GM12878 (cell line): ENCODE data around the gene SDK2. TPM values are rescaled to one million over a fixed set of nuclear protein-coding genes. Genes with fewer than 3 reads are reported as not detected.

ENCODE experiments used
- ATAC-seq: fragments of 200-7000 bp; cut with Tn5 transposase; 3 replicates; pipeline ENCODE4 v1.9.1; 2020; ENCODE audit warnings: mild to moderate bottlenecking, moderate library complexity
- BruUV-seq: library from RNA; stranded (reverse); fragments of 400-500 nt; replicated peaks from 2 replicates; lab custom pipeline; 2021; lab: Mats Ljungman, UMichigan
- CTCF ChIA-PET: fragments of 300-600 bp; sonication (Branson Sonifier 250); formaldehyde crosslinking; extraction: SDS; loops from one replicate; lab custom pipeline; 2021; ENCODE audit warnings: inconsistent platforms; lab: Yijun Ruan, JAX
- POLR2A ChIA-PET: fragments of 350-600 bp; formaldehyde crosslinking; extraction: SDS; loops from one replicate; lab custom pipeline; 2021; ENCODE audit warnings: inconsistent platforms; lab: Charles Lee
- RAD21 ChIA-PET: fragments of 300-600 bp; sonication (Branson Sonifier 250); formaldehyde crosslinking; loops from one replicate; lab custom pipeline; 2023; ENCODE audit warnings: antibody characterized with exemption; ENCODE audit not compliant: unreplicated experiment; lab: Charles Lee
- SMC1A ChIA-PET: fragments of 300-600 bp; sonication (Branson Sonifier 250); formaldehyde crosslinking; loops from one replicate; lab custom pipeline; 2023; ENCODE audit not compliant: unreplicated experiment, uncharacterized antibody; lab: Charles Lee
- DNase-seq: peaks from one replicate; pipeline ENCODE4 v3.0.0-alpha.2; 2011; ENCODE audit warnings: low read depth, low spot score
- FAIRE-seq: peaks from 3 replicates; lab custom pipeline; 2011; peaks lifted over from hg19 to GRCh38; lab: Jason Lieb, UNC
- H2AFZ ChIP-seq: 2 replicates; pipeline ENCODE4 v1.6.0; 2011; ENCODE audit warnings: low read depth, low read length, control low read depth; ENCODE audit not compliant: control insufficient read depth
- H3K27ac ChIP-seq: 2 replicates; pipeline ENCODE4 v1.5.1; 2011; ENCODE audit warnings: control low read depth; ENCODE audit not compliant: control insufficient read depth, insufficient read depth
- H3K27me3 ChIP-seq, 2 experiments: replicated peaks in 1 of 2; 2 replicates each; pipeline versions ENCODE4 v1.6.0 to v1.6.1; 2011; ENCODE audit warnings: low read length in 1 of 2; ENCODE audit not compliant: control insufficient read depth in 2 of 2, insufficient read depth in 2 of 2
- H3K36me3 ChIP-seq, 2 experiments: 2 replicates each; pipeline ENCODE4 v1.5.1; 2011; ENCODE audit warnings: low read length in 1 of 2; ENCODE audit not compliant: control insufficient read depth in 2 of 2, insufficient read depth in 2 of 2
- H3K4me1 ChIP-seq: 2 replicates; pipeline ENCODE4 v1.6.1; 2011; ENCODE audit warnings: mild to moderate bottlenecking, low read length, moderate library complexity, mixed read lengths; ENCODE audit not compliant: control insufficient read depth, insufficient read depth
- H3K4me2 ChIP-seq: 2 replicates; pipeline ENCODE4 v1.6.0; 2011; ENCODE audit warnings: control low read depth; ENCODE audit not compliant: control insufficient read depth, insufficient read depth
- H3K4me3 ChIP-seq: fragments of 200-600 bp; sonication (generic); 2 replicates; pipeline ENCODE4 v1.5.1; 2016
- H3K79me2 ChIP-seq: 2 replicates; pipeline ENCODE4 v1.6.0; 2011; ENCODE audit warnings: low read length; ENCODE audit not compliant: control insufficient read depth, insufficient read depth
- H3K9ac ChIP-seq: 2 replicates; pipeline ENCODE4 v1.8.0; 2011; ENCODE audit warnings: low read length, control low read depth, mixed read lengths; ENCODE audit not compliant: control insufficient read depth, insufficient read depth
- H3K9me3 ChIP-seq: replicated peaks from 3 replicates; pipeline ENCODE4 v1.5.1; 2011; ENCODE audit warnings: mild to moderate bottlenecking, low read length; ENCODE audit not compliant: control insufficient read depth, insufficient read depth
- H4K20me1 ChIP-seq: 2 replicates; pipeline ENCODE4 v1.6.0; 2011; ENCODE audit not compliant: control insufficient read depth, insufficient read depth
- ATF7 ChIP-seq: fragments of 450-650 bp; IDR thresholded peaks from 2 replicates; pipeline ENCODE4 v1.6.1; 2016; ENCODE audit warnings: low read depth, mild to moderate bottlenecking
- BHLHE40 ChIP-seq, 2 experiments: fragments of 450-650 bp in 1 of 2; IDR thresholded peaks; 2 replicates each; pipeline ENCODE4 v1.6.1; 2011 to 2017; ENCODE audit warnings: low read depth in 2 of 2, borderline replicate concordance in 1 of 2, improper control_type of control experiment in 1 of 2, low read length in 1 of 2, mild to moderate bottlenecking in 1 of 2
- CREM ChIP-seq: IDR thresholded peaks from 2 replicates; pipeline ENCODE4 v1.6.1; 2014; ENCODE audit warnings: antibody characterized with exemption, low read depth
- EP300 ChIP-seq, 2 experiments: fragments of 150-350 bp in 1 of 2; IDR thresholded peaks; 2 replicates each; pipeline ENCODE4 v1.6.1; 2011 to 2012; ENCODE audit warnings: low read depth in 2 of 2, low read length in 2 of 2, borderline replicate concordance in 1 of 2, improper control_type of control experiment in 1 of 2, inconsistent platforms in 1 of 2; ENCODE audit not compliant: control insufficient read depth in 1 of 2
- MAX ChIP-seq: IDR thresholded peaks from 2 replicates; pipeline ENCODE4 v1.6.1; 2012; ENCODE audit warnings: low read depth, low read length, improper control_type of control experiment
- MEF2A ChIP-seq: IDR thresholded peaks from 2 replicates; pipeline ENCODE4 v1.6.1; 2011; ENCODE audit warnings: low read depth, mild to moderate bottlenecking, low read length, moderate library complexity; ENCODE audit not compliant: insufficient read depth
- MEF2B ChIP-seq: fragments of 450-650 bp; IDR thresholded peaks from 2 replicates; pipeline ENCODE4 v1.6.1; 2018; ENCODE audit warnings: mild to moderate bottlenecking, moderate library complexity; ENCODE audit not compliant: partially characterized antibody, poor library complexity, severe bottlenecking
- MTA2 ChIP-seq: fragments of 450-650 bp; IDR thresholded peaks from 2 replicates; pipeline ENCODE4 v1.6.1; 2016; ENCODE audit warnings: low read depth, mild to moderate bottlenecking, moderate library complexity
- PAX5 ChIP-seq: IDR thresholded peaks from 2 replicates; pipeline ENCODE4 v1.6.1; 2011; ENCODE audit warnings: low read depth, low read length, borderline replicate concordance
- POU2F2 ChIP-seq: IDR thresholded peaks from 3 replicates; pipeline ENCODE4 v1.6.1; 2011; ENCODE audit warnings: low read depth, mild to moderate bottlenecking, low read length, borderline replicate concordance
- RUNX3 ChIP-seq: IDR thresholded peaks from 2 replicates; pipeline ENCODE4 v1.6.1; 2012; ENCODE audit warnings: low read length, inconsistent platforms
- TCF3 ChIP-seq: IDR thresholded peaks from 2 replicates; pipeline ENCODE4 v1.6.1; 2012; ENCODE audit warnings: low read depth, mild to moderate bottlenecking, low read length, borderline replicate concordance; ENCODE audit not compliant: insufficient read depth
- ZNF207 ChIP-seq: fragments of 450-650 bp; IDR thresholded peaks from 2 replicates; pipeline ENCODE4 v1.6.1; 2014; ENCODE audit warnings: antibody characterized with exemption, mild to moderate bottlenecking, borderline replicate concordance
- WGBS: methylation state at CpG from one replicate; pipeline ENCODE4 v1.1.6; 2016; ENCODE audit warnings: low lambda C conversion rate; ENCODE audit not compliant: insufficient replicate concordance, insufficient coverage; ENCODE audit errors: missing lambda C conversion rate; 5-methylcytosine and 5-hydroxymethylcytosine counted together
- in situ Hi-C: fragments of 300-500 bp; cut with MboI; formaldehyde crosslinking; loops from 9 replicates; pipeline ENCODE4 v1.14.3; 2018; ENCODE audit warnings: mixed read lengths
- intact Hi-C: fragments of 100-400 bp; cut with micrococcal nuclease; formaldehyde crosslinking; loops from one replicate; pipeline ENCODE4 v1.14.2; 2022; ENCODE audit not compliant: unreplicated experiment
- polyA plus RNA-seq, 11 experiments: library from polyadenylated mRNA; depleted of rRNA in 4 of 11; unstranded in 6 of 11; stranded (reverse) in 5 of 11; fragments of >200 nt; fragmentation: Nextera tagmentation in 4 of 11; fragmentation: Illumina TruSeq in 1 of 11; extraction: Ambion mirVana in 4 of 11; extraction: Trizol in 1 of 11; gene quantifications; 1 replicate in 1 of 11; 2 replicates in 10 of 11; pipeline versions ENCODE4 v1.2.1 to v1.2.3, GENCODE V29; 2011 to 2016; ENCODE audit warnings: inconsistent platforms in 2 of 11, missing spikeins in 2 of 11, low read depth in 1 of 11
- total RNA-seq, 4 experiments: library from RNA; depleted of rRNA in 3 of 4; stranded (reverse); fragments of >200 nt in 3 of 4; fragmentation: Illumina TruSeq in 1 of 4; extraction: Trizol in 1 of 4; gene quantifications; 2 replicates each; pipeline versions ENCODE4 v1.2.1 to v1.2.3, GENCODE V29; 2013 to 2021
- TF ChIP-seq, protein P1 (sequence below): fragments of 450-650 bp; IDR thresholded peaks from 2 replicates; pipeline ENCODE4 v1.6.1; 2016; ENCODE audit warnings: mild to moderate bottlenecking

The SDK2 gene
- total and polyA plus RNA-seq, 10 of the 15 experiments (the other 5 are each of a cell fraction or from before 2014, with no cell fraction given) = 0.03 to 0.08 (median 0.03) TPM; not detected in 7

- intact Hi-C loops (no loop called here), in situ Hi-C loops (no loop called here)
- CTCF ChIA-PET = no interaction called here
- H3K36me3 ChIP-seq = no peaks in the 10 kb centered on the region
- BruUV-seq = no TSS peak
- H3K9ac ChIP-seq = no peak overlapping the region
- no peak for DNase-seq
- SMC1A ChIA-PET = interaction anchor here (0.9 kb wide), 1 partner anchor 30 kb away, joined by 3 read pairs; no protein-coding TSS in a partner anchor
- no peaks in the 10 kb centered on the region for H4K20me1 ChIP-seq
- no peak overlapping the region for H3K27ac ChIP-seq
- H3K27me3 ChIP-seq = peaks cover 0 to 4% of the 10 kb centered on the region in 2 experiments; a peak in 1 of 4 replicates
- no peaks in the 10 kb centered on the region for H3K9me3 ChIP-seq
- POLR2A ChIA-PET = no interaction called here
- H2AFZ ChIP-seq = peak overlapping the region; percentile 62
- no peak for FAIRE-seq
- H3K4me1 ChIP-seq = peaks cover 23% of the 10 kb centered on the region
- no peaks in the 10 kb centered on the region for H3K79me2 ChIP-seq
- TF ChIP-seq MEF2B (peak; percentile 3), ZNF207 (no peak)
- TF ChIP-seq, protein P1, sequence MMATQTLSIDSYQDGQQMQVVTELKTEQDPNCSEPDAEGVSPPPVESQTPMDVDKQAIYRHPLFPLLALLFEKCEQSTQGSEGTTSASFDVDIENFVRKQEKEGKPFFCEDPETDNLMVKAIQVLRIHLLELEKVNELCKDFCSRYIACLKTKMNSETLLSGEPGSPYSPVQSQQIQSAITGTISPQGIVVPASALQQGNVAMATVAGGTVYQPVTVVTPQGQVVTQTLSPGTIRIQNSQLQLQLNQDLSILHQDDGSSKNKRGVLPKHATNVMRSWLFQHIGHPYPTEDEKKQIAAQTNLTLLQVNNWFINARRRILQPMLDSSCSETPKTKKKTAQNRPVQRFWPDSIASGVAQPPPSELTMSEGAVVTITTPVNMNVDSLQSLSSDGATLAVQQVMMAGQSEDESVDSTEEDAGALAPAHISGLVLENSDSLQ = 0 out of 2 replicates have a peak, but pooled peaks have one; percentile 28
- TF ChIP-seq, all 136 proteins: peak for 2
- RAD21 ChIA-PET = no interaction called here
- H3K4me3 ChIP-seq = no peak overlapping the region
- H3K4me2 ChIP-seq = peak overlapping the region; percentile 95; the same call in 1 of the 2 replicates
- 30% methylated on average over 6 of the region's 6 CpGs for WGBS
- no peak for ATAC-seq
These were observed 52.2 kb downstream of the SDK2 start for GRCh38 chr17:73592079-73592415.

- ChIA-PET CTCF (no interaction called here), RAD21 (no interaction called here), SMC1A (interaction anchor here (0.9 kb wide), 1 partner anchor 31 kb away, joined by 3 read pairs; no protein-coding TSS in a partner anchor), POLR2A (no interaction called here)
- Histone ChIP-seq H3K27me3 (peaks cover 0 to 4% of the 10 kb centered on the region in 2 experiments; a peak in 1 of 4 replicates), H4K20me1 (no peaks in the 10 kb centered on the region), H3K4me1 (peaks cover 23% of the 10 kb centered on the region), H3K79me2 (no peaks in the 10 kb centered on the region), H3K9me3 (no peaks in the 10 kb centered on the region), H3K27ac (peak overlapping the region; percentile 42), H2AFZ (peak overlapping the region; percentile 62), H3K36me3 (no peaks in the 10 kb centered on the region), H3K4me2 (peak overlapping the region; percentile 95), H3K9ac (no peak overlapping the region), H3K4me3 (no peak overlapping the region; the same call in 1 of the 2 replicates)
- intact Hi-C loops (no loop called here), in situ Hi-C loops (no loop called here)
- ATAC-seq (peak; percentile 64), DNase-seq (peak; percentile 47), FAIRE-seq (peak; percentile 77)
- BruUV-seq = no TSS peak
- WGBS = 8% methylated on average over 19 of the region's 19 CpGs
- TF ChIP-seq MEF2A = no peak
- peak; percentile 54 for TF ChIP-seq MEF2B
- 0 out of 2 replicates have a peak, but pooled peaks have one; percentile 5 for TF ChIP-seq ATF7
- TF ChIP-seq MAX = 0 out of 2 replicates have a peak, but pooled peaks have one; percentile 14
- peak; percentile 52 to 62; a peak in 2 of 4 replicates for TF ChIP-seq BHLHE40 (IDR thresholded peaks at IDR 0.05; ENCODE audit: borderline replicate concordance in 1 of 2, low read depth in 2 of 2, low read length in 1 of 2)
- TF ChIP-seq PAX5 = peak; percentile 30; the same call in 1 of the 2 replicates
- TF ChIP-seq MTA2 = 0 out of 2 replicates have a peak, but pooled peaks have one; percentile 10
- peak; percentile 56; the same call in 1 of the 2 replicates for TF ChIP-seq RUNX3
- TF ChIP-seq CREM = no peak
- TF ChIP-seq POU2F2 = no peak
- peak in 1 of 2 experiments; percentile 53; a peak in 1 of 4 replicates for TF ChIP-seq EP300 (IDR thresholded peaks at IDR 0.05; ENCODE audit: borderline replicate concordance in 1 of 2, control insufficient read depth in 1 of 2, low read depth in 2 of 2, low read length in 2 of 2)
- peak; percentile 43; the same call in 1 of the 2 replicates for TF ChIP-seq TCF3
These were observed 52.8 kb downstream of the SDK2 start for GRCh38 chr17:73591296-73592078.
